PC-9 (cell line): Measurements from ENCODE around the gene ZFAND3.
"Not testable (repeated sequence)": the region's sequence is repeated elsewhere in the genome, so short reads cannot be mapped to it uniquely, and the experiment has no call there.

Source experiments
- EZH2 ChIP-seq: fragments of 200-600 bp; sonication (generic); IDR thresholded peaks from 2 replicates; pipeline ENCODE4 v1.8.0; 2017; ENCODE audit warnings: antibody characterized with exemption, low read depth
- TF ChIP-seq, protein P1 (sequence below): fragments of 200-600 bp; sonication (generic); conservative IDR thresholded peaks from 2 replicates; pipeline ENCODE4 v1.6.1; 2017; ENCODE audit warnings: mixed run types, antibody characterized with exemption, mild to moderate bottlenecking, moderate library complexity

DNA sequence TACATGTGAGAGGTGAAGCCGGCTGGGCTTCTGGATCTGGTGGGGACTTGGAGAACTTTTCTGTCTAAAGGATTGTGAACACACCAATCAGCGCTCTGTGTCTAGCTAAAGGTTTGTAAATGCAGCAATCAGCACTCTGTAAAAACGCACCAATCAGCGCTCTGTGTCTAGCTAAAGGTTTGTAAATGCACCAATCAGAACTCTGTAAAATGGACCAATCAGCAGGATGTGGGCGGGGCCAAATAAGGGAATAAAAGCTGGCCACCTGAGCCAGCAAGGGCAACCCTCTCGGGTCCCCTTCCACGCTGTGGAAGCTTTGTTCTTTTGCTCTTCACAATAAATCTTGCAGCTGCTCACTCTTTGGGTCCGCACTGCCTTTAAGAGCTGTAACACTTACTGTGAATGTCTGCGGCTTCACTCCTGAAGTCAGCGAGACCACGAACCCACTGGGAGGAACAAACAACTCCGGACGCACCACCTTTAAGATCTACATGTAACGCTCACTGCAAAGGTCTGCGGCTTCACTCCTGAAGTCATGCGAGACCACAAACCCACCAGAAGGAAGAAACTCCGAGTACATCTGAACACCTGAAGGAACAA lies 143.1 kb downstream of the ZFAND3 start:
- TF ChIP-seq, protein P1, sequence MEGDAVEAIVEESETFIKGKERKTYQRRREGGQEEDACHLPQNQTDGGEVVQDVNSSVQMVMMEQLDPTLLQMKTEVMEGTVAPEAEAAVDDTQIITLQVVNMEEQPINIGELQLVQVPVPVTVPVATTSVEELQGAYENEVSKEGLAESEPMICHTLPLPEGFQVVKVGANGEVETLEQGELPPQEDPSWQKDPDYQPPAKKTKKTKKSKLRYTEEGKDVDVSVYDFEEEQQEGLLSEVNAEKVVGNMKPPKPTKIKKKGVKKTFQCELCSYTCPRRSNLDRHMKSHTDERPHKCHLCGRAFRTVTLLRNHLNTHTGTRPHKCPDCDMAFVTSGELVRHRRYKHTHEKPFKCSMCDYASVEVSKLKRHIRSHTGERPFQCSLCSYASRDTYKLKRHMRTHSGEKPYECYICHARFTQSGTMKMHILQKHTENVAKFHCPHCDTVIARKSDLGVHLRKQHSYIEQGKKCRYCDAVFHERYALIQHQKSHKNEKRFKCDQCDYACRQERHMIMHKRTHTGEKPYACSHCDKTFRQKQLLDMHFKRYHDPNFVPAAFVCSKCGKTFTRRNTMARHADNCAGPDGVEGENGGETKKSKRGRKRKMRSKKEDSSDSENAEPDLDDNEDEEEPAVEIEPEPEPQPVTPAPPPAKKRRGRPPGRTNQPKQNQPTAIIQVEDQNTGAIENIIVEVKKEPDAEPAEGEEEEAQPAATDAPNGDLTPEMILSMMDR: not testable (repeated sequence)
- TF ChIP-seq EZH2: not testable (repeated sequence)
